H1 (cell line): Measurements from ENCODE around the gene ZNF30. TPM values are rescaled to one million over a fixed set of nuclear protein-coding genes. Genes with fewer than 3 reads are reported as not detected.

Experiments
- CEBPB ChIP-seq: IDR thresholded peaks from 2 replicates; pipeline ENCODE4 v1.6.1; 2012; ENCODE audit warnings: low read depth, low read length
- CTBP2 ChIP-seq: IDR thresholded peaks from 2 replicates; pipeline ENCODE4 v1.7.0; 2011; ENCODE audit warnings: borderline replicate concordance, mild to moderate bottlenecking, moderate library complexity, mixed read lengths, low read length; ENCODE audit not compliant: insufficient read depth, insufficient read length
- SP2 ChIP-seq: IDR thresholded peaks from 2 replicates; pipeline ENCODE4 v1.6.1; 2012; ENCODE audit warnings: mild to moderate bottlenecking, low read length, inconsistent platforms
- SUZ12 ChIP-seq: fragments of 200-600 bp; sonication (generic); IDR thresholded peaks from 2 replicates; pipeline ENCODE4 v1.6.1; 2012; ENCODE audit warnings: mild to moderate bottlenecking, inconsistent platforms, low read length, moderate library complexity, mixed read lengths
- polyA plus RNA-seq, 7 experiments: library from polyadenylated mRNA; depleted of rRNA in 3 of 7; stranded (reverse) in 5 of 7; unstranded in 2 of 7; fragments of >200 nt in 5 of 7; fragments of 200-250 nt in 2 of 7; gene quantifications; 1 replicate in 5 of 7; 2 replicates in 1 of 7; 4 replicates in 1 of 7; pipeline versions ENCODE4 v1.2.1 to v1.2.3, GENCODE V29; 2011 to 2013; ENCODE audit warnings: missing spikeins in 2 of 7, mixed read lengths in 2 of 7
- total RNA-seq: library from RNA; stranded (reverse); fragmentation: NEBNext Ultra II Directional; extraction: Animal tissue kit (Norgen Biotek cat#: 25700); gene quantifications from 2 replicates; pipeline ENCODE4 v1.2.1, GENCODE V29; 2021
- TF ChIP-seq, protein P1 (sequence below): IDR thresholded peaks from 2 replicates; pipeline ENCODE4 v1.6.1; 2012; ENCODE audit warnings: inconsistent platforms

Gene ZNF30
- total and polyA plus RNA-seq, 2 of the 8 experiments (the other 6 are each of a cell fraction or from before 2014, with no cell fraction given) = 2.0 to 4.7 TPM

DNA sequence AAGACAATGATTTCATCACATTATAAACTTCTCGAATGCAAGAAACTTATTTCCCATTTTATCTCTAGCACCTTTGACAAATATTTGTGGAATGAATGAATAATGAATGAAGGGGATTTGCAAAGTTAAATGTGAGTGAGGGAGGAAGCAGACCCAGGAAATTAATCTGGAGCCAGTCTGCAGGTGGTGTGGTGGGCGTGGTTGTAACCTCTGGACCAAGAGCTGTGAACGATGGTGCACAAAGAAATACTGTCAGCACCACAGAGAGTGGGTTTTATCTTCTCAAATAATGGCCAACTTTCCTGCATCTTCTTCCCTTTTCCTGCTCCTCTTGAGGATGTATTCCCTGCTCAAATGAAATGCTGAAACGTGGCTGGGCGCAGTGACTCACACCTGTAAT lies 48.4 kb downstream of the ZNF30 start (continued):
- TF ChIP-seq CTBP2 (no peak), SP2 (no peak), SUZ12 (no peak), CEBPB (no peak)
- TF ChIP-seq, protein P1, sequence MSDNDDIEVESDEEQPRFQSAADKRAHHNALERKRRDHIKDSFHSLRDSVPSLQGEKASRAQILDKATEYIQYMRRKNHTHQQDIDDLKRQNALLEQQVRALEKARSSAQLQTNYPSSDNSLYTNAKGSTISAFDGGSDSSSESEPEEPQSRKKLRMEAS = no peak
